SU-DHL-6 (cell line): Measurements from ENCODE around the gene GPATCH2.
"Not testable (repeated sequence)": the region's sequence is repeated elsewhere in the genome, so short reads cannot be mapped to it uniquely, and the experiment has no call there.

Source experiments
- H2AFZ ChIP-seq: fragments of 200-600 bp; sonication (generic); 2 replicates; pipeline ENCODE4 v1.6.1; 2014; ENCODE audit warnings: low read depth, mild to moderate bottlenecking, moderate library complexity, mixed read lengths, antibody characterized with exemption, low read length; ENCODE audit not compliant: severe bottlenecking
- H3F3A ChIP-seq: fragments of 200-600 bp; shearing (Covaris generic); 2 replicates; pipeline ENCODE4 v1.6.0; 2016; ENCODE audit warnings: antibody characterized with exemption, mild to moderate bottlenecking; ENCODE audit not compliant: insufficient read depth
- H3K27ac ChIP-seq: fragments of 200-600 bp; sonication (generic); 2 replicates; pipeline ENCODE4 v1.5.1; 2016; ENCODE audit warnings: low read depth, mild to moderate bottlenecking, low read length, moderate library complexity, mixed read lengths
- H3K27me3 ChIP-seq: fragments of 200-600 bp; sonication (generic), shearing (Covaris generic); 2 replicates; pipeline ENCODE4 v1.6.0; 2014; ENCODE audit warnings: mild to moderate bottlenecking, low read length
- H3K36me3 ChIP-seq: fragments of 200-600 bp; sonication (generic); 2 replicates; pipeline ENCODE4 v1.6.1; 2014; ENCODE audit warnings: mild to moderate bottlenecking, low read length, mixed read lengths
- H3K4me2 ChIP-seq: fragments of 300-600, 200-600 bp; shearing (Covaris generic), sonication (generic); 2 replicates; pipeline ENCODE4 v1.6.0; 2014; ENCODE audit warnings: low read length, low read depth, mild to moderate bottlenecking; ENCODE audit not compliant: poor library complexity, severe bottlenecking
- H3K4me3 ChIP-seq: fragments of 200-600 bp; sonication (generic); 2 replicates; pipeline ENCODE4 v1.5.1; 2014; ENCODE audit warnings: antibody characterized with exemption, low read length, mild to moderate bottlenecking, mixed read lengths; ENCODE audit not compliant: insufficient read depth, poor library complexity, severe bottlenecking
- H3K79me2 ChIP-seq: fragments of 200-600 bp; sonication (generic); 2 replicates; pipeline ENCODE4 v1.6.1; 2014; ENCODE audit warnings: mild to moderate bottlenecking, low read length, moderate library complexity; ENCODE audit not compliant: insufficient read depth
- H3K9ac ChIP-seq: fragments of 200-600 bp; sonication (generic); 2 replicates; pipeline ENCODE4 v1.7.0; 2014; ENCODE audit warnings: mild to moderate bottlenecking, low read length
- H3K9me2 ChIP-seq: fragments of 200-600 bp; sonication (generic); replicated peaks from 2 replicates; pipeline ENCODE4 v1.6.1; 2014; ENCODE audit warnings: low read length; ENCODE audit not compliant: insufficient read depth
- H3K9me3 ChIP-seq: fragments of 200-600 bp; sonication (generic); 2 replicates; pipeline ENCODE4 v1.6.1; 2014; ENCODE audit warnings: low read length, mixed read lengths; ENCODE audit not compliant: insufficient read depth
- H4K20me1 ChIP-seq: fragments of 200-600 bp; sonication (generic); 2 replicates; pipeline ENCODE4 v1.6.1; 2014; ENCODE audit warnings: low read depth, mild to moderate bottlenecking, antibody characterized with exemption, low read length, moderate library complexity, mixed read lengths
- CTCF ChIP-seq: fragments of 200-600 bp; sonication (generic); IDR thresholded peaks from one replicate; pipeline ENCODE4 v1.5.1; 2017; ENCODE audit warnings: antibody characterized with exemption, mild to moderate bottlenecking, low read length, moderate library complexity; ENCODE audit not compliant: insufficient read depth, poor library complexity, severe bottlenecking
- EZH2phosphoT487 ChIP-seq: fragments of 200-600 bp; sonication (generic), shearing (Covaris generic); conservative IDR thresholded peaks from 2 replicates; pipeline ENCODE4 v1.6.1; 2018; ENCODE audit warnings: mild to moderate bottlenecking, antibody characterized with exemption, low read length, moderate library complexity, mixed read lengths

The GPATCH2 gene

GRCh38 chr1:217585577-217585976, 45.3 kb downstream of the GPATCH2 start:
- TF ChIP-seq EZH2phosphoT487: no peak
- TF ChIP-seq CTCF: no peak
- Histone ChIP-seq H3K4me2 (no peak overlapping the region), H4K20me1 (no peaks in the 10 kb centered on the region), H3K27me3 (no peaks in the 10 kb centered on the region), H3K9me3 (no peaks in the 10 kb centered on the region), H3K79me2 (no peaks in the 10 kb centered on the region), H3K9me2 (no peaks in the 10 kb centered on the region), H2AFZ (no peak overlapping the region), H3K36me3 (no peaks in the 10 kb centered on the region), H3K27ac (no peak overlapping the region), H3K9ac (no peak overlapping the region), H3K4me3 (no peak overlapping the region), H3F3A (no peaks in the 10 kb centered on the region)

GRCh38 chr1:217584286-217584811, 46.5 kb downstream of the GPATCH2 start:
- not testable (repeated sequence) for H3K27ac ChIP-seq, H3F3A ChIP-seq, H4K20me1 ChIP-seq, H2AFZ ChIP-seq, H3K36me3 ChIP-seq, H3K9ac ChIP-seq, H3K27me3 ChIP-seq, H3K79me2 ChIP-seq, H3K9me3 ChIP-seq, H3K4me3 ChIP-seq, H3K9me2 ChIP-seq, H3K4me2 ChIP-seq

GRCh38 chr1:217577336-217577735, 53.6 kb downstream of the GPATCH2 start:
- no peaks in the 10 kb centered on the region for H3K9me2 ChIP-seq
- no peaks in the 10 kb centered on the region for H3K27me3 ChIP-seq
- H3K9ac ChIP-seq: no peak overlapping the region
- no peak overlapping the region for H2AFZ ChIP-seq
- H3K79me2 ChIP-seq: no peaks in the 10 kb centered on the region
- H4K20me1 ChIP-seq: no peaks in the 10 kb centered on the region
- H3F3A ChIP-seq: no peaks in the 10 kb centered on the region
- H3K4me3 ChIP-seq: no peak overlapping the region
- no peaks in the 10 kb centered on the region for H3K9me3 ChIP-seq
- no peak overlapping the region for H3K4me2 ChIP-seq
- no peak for TF ChIP-seq CTCF
- TF ChIP-seq EZH2phosphoT487: no peak
- no peak overlapping the region for H3K27ac ChIP-seq
- H3K36me3 ChIP-seq: no peaks in the 10 kb centered on the region

GRCh38 chr1:217574265-217574949, 56.5 kb downstream of the GPATCH2 start:
- no peak overlapping the region for H3K9ac ChIP-seq
- H3K4me2 ChIP-seq: no peak overlapping the region
- TF ChIP-seq EZH2phosphoT487: no peak
- TF ChIP-seq CTCF: no peak
- no peaks in the 10 kb centered on the region for H3K9me3 ChIP-seq
- H3K27ac ChIP-seq: no peak overlapping the region
- no peaks in the 10 kb centered on the region for H3K79me2 ChIP-seq
- no peaks in the 10 kb centered on the region for H3K36me3 ChIP-seq
- H4K20me1 ChIP-seq: no peaks in the 10 kb centered on the region
- no peak overlapping the region for H2AFZ ChIP-seq
- no peak overlapping the region for H3K4me3 ChIP-seq
- no peaks in the 10 kb centered on the region for H3K27me3 ChIP-seq
- no peaks in the 10 kb centered on the region for H3K9me2 ChIP-seq
- H3F3A ChIP-seq: no peaks in the 10 kb centered on the region
